ENCODE data around the gene POU6F2. TPM values are rescaled to one million over a fixed set of nuclear protein-coding genes. Genes with fewer than 3 reads are reported as not detected.

The POU6F2 gene
- total and polyA plus RNA-seq, 2 experiments from 2014 or later, result 7.2 to 7.3 TPM

DNA sequence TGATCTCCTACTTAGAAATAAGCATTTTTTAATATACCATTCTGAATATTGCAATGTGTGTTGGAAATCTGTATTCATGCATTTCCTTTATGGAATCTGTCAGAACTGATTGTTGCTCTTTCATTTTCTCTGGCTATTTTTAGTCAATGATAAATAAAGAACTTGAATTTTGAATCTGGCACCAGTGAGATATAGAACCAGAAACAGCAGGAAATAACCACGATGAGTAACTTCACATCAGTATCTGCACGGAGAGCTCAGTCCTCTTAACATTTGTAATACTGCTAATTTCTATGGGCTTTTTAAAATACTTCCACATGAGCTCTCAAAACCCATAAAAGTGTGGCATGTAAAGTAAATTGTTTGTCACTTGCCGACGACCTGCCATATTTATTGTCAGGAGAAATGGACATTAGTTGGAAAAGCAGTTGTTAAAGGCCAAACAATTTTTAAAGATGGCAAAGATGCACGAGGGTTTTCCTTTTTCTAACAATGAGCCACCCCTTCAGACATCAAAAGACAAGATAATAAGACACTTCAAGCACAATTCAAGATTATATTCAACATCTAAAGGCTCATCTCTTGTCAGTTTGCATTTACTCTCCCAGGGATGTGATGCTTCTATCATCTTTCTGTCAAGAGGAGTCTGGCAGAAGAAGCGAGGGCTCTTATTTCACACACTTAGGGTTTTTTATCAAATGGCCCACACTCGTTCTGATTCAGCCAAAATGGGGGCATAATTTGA is 118.3 kb downstream of the POU6F2 start (continued):
- no peak for TF ChIP-seq NANOG (IDR thresholded peaks at IDR 0.05; ENCODE audit: borderline replicate concordance)

DNA sequence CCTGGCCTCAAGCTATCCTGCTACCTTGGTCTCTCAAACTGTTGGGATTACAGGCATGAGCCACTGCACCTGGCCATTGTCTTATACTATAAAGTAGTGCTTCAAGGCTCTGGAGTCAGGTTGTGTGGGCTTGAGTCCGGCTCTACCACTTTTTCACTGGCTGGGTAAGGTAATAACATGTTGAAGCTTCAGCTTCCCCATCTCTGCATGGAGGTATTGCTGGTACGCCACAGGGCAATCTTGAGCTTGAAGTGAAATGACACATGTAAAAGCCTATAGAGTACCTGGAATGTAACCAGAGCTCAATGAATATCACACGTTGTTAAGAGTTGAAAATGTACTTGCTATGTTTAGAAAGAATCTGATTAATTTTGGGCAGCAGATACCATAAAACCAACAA is 120.8 kb downstream of the POU6F2 start:
- Histone ChIP-seq H3K36me3 (ENCODE audit: insufficient read depth) (no peaks in the 10 kb centered on the region), H3K79me2 (replicated peaks; ENCODE audit: insufficient read depth) (no peaks in the 10 kb centered on the region), H3F3A (replicated peaks; ENCODE audit: low read depth) (no peaks in the 10 kb centered on the region), H2AFZ (no peak overlapping the region), H3K4me2 (no peak overlapping the region), H3K4me3 (no peak overlapping the region), H3K27me3 (ENCODE audit: insufficient read depth) (no peaks in the 10 kb centered on the region), H3K9me2 (ENCODE audit: insufficient read depth) (peaks cover 15% of the 10 kb centered on the region; the same call in 1 of the 2 replicates), H3K27ac (ENCODE audit: low read depth) (no peak overlapping the region), H3K4me1 (ENCODE audit: insufficient read depth) (no peaks in the 10 kb centered on the region), H4K20me1 (replicated peaks; ENCODE audit: insufficient read depth) (no peaks in the 10 kb centered on the region; the same call in 1 of the 2 replicates)
- DNase-seq (ENCODE audit: low spot score), result no peak
- Mint-ChIP-seq H3K27ac (no peak overlapping the region), H3K27me3 (ENCODE audit: insufficient read depth, low read depth, poor library complexity) (no peaks in the 10 kb centered on the region), H3K4me3 (no peak overlapping the region), H3K36me3 (ENCODE audit: low read depth) (no peaks in the 10 kb centered on the region), H3K4me1 (no peaks in the 10 kb centered on the region), H3K9me3 (no peaks in the 10 kb centered on the region)
- no peak for TF ChIP-seq CREB1 (CRISPR knock-in tag; IDR thresholded peaks at IDR 0.05; ENCODE audit: low read depth)
- no peak for TF ChIP-seq ZNF331 (CRISPR knock-in tag; IDR thresholded peaks at IDR 0.05; ENCODE audit: low read depth)
- TF ChIP-seq ZNF114 (CRISPR knock-in tag; IDR thresholded peaks at IDR 0.05), result no peak
- ATAC-seq, result no peak

DNA sequence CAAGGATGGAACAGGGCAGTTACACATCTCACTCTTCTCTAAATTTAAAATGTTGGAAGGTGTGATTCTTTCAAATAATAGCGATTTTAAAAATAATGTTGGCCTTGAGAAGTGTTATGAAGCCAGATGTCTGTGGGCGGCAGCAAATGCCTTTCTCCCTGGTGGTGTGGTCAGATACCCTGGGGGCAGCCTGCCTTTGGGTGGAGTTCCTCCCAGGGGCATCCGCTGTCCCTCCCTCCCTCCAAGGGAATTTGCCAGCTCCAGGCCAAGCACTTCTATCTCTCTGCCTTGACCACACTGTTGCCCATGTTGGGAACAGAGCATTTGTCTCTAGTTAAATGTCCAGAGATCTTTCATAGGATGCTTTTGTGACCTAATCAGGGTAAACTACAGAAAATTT is 121.4 kb downstream of the POU6F2 start:
- Histone ChIP-seq H3K27ac (ENCODE audit: low read depth) (no peak overlapping the region), H3K4me2 (no peak overlapping the region), H4K20me1 (replicated peaks; ENCODE audit: insufficient read depth) (no peaks in the 10 kb centered on the region; the same call in 1 of the 2 replicates), H3K9me2 (ENCODE audit: insufficient read depth) (peaks cover 16% of the 10 kb centered on the region; the same call in 1 of the 2 replicates), H3F3A (replicated peaks; ENCODE audit: low read depth) (no peaks in the 10 kb centered on the region), H3K4me1 (ENCODE audit: insufficient read depth) (no peaks in the 10 kb centered on the region), H3K79me2 (replicated peaks; ENCODE audit: insufficient read depth) (no peaks in the 10 kb centered on the region), H3K36me3 (ENCODE audit: insufficient read depth) (no peaks in the 10 kb centered on the region), H2AFZ (no peak overlapping the region), H3K27me3 (ENCODE audit: insufficient read depth) (no peaks in the 10 kb centered on the region), H3K4me3 (no peak overlapping the region)
- Mint-ChIP-seq H3K4me1 (no peaks in the 10 kb centered on the region), H3K9me3 (no peaks in the 10 kb centered on the region), H3K36me3 (ENCODE audit: low read depth) (no peaks in the 10 kb centered on the region), H3K27me3 (ENCODE audit: insufficient read depth, low read depth, poor library complexity) (no peaks in the 10 kb centered on the region), H3K4me3 (no peak overlapping the region), H3K27ac (no peak overlapping the region)
- no peak for DNase-seq (ENCODE audit: low spot score)
- ATAC-seq, result no peak
- TF ChIP-seq CREB1 (CRISPR knock-in tag; IDR thresholded peaks at IDR 0.05; ENCODE audit: low read depth) (no peak), JUNB (IDR thresholded peaks at IDR 0.05; ENCODE audit: unreplicated experiment) (no peak), EZH2phosphoT487 (IDR thresholded peaks at IDR 0.05; ENCODE audit: unreplicated experiment) (no peak), NANOG (IDR thresholded peaks at IDR 0.05; ENCODE audit: borderline replicate concordance) (no peak), EZH2 (IDR thresholded peaks at IDR 0.05; ENCODE audit: low read depth, unreplicated experiment) (no peak), STAT1 (IDR thresholded peaks at IDR 0.05; ENCODE audit: unreplicated experiment) (no peak)
- TF ChIP-seq, protein P1, sequence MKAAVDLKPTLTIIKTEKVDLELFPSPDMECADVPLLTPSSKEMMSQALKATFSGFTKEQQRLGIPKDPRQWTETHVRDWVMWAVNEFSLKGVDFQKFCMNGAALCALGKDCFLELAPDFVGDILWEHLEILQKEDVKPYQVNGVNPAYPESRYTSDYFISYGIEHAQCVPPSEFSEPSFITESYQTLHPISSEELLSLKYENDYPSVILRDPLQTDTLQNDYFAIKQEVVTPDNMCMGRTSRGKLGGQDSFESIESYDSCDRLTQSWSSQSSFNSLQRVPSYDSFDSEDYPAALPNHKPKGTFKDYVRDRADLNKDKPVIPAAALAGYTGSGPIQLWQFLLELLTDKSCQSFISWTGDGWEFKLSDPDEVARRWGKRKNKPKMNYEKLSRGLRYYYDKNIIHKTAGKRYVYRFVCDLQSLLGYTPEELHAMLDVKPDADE (IDR thresholded peaks at IDR 0.05), result no peak
- TF ChIP-seq, protein P2, sequence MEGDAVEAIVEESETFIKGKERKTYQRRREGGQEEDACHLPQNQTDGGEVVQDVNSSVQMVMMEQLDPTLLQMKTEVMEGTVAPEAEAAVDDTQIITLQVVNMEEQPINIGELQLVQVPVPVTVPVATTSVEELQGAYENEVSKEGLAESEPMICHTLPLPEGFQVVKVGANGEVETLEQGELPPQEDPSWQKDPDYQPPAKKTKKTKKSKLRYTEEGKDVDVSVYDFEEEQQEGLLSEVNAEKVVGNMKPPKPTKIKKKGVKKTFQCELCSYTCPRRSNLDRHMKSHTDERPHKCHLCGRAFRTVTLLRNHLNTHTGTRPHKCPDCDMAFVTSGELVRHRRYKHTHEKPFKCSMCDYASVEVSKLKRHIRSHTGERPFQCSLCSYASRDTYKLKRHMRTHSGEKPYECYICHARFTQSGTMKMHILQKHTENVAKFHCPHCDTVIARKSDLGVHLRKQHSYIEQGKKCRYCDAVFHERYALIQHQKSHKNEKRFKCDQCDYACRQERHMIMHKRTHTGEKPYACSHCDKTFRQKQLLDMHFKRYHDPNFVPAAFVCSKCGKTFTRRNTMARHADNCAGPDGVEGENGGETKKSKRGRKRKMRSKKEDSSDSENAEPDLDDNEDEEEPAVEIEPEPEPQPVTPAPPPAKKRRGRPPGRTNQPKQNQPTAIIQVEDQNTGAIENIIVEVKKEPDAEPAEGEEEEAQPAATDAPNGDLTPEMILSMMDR (conservative IDR thresholded peaks at IDR 0.05; ENCODE audit: low read depth in 2 of 2), result no peak
- TF ChIP-seq, protein P3, sequence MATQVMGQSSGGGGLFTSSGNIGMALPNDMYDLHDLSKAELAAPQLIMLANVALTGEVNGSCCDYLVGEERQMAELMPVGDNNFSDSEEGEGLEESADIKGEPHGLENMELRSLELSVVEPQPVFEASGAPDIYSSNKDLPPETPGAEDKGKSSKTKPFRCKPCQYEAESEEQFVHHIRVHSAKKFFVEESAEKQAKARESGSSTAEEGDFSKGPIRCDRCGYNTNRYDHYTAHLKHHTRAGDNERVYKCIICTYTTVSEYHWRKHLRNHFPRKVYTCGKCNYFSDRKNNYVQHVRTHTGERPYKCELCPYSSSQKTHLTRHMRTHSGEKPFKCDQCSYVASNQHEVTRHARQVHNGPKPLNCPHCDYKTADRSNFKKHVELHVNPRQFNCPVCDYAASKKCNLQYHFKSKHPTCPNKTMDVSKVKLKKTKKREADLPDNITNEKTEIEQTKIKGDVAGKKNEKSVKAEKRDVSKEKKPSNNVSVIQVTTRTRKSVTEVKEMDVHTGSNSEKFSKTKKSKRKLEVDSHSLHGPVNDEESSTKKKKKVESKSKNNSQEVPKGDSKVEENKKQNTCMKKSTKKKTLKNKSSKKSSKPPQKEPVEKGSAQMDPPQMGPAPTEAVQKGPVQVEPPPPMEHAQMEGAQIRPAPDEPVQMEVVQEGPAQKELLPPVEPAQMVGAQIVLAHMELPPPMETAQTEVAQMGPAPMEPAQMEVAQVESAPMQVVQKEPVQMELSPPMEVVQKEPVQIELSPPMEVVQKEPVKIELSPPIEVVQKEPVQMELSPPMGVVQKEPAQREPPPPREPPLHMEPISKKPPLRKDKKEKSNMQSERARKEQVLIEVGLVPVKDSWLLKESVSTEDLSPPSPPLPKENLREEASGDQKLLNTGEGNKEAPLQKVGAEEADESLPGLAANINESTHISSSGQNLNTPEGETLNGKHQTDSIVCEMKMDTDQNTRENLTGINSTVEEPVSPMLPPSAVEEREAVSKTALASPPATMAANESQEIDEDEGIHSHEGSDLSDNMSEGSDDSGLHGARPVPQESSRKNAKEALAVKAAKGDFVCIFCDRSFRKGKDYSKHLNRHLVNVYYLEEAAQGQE (IDR thresholded peaks at IDR 0.05; ENCODE audit: unreplicated experiment), result no peak

All from GM23338 (cell line).